Common myeloid progenitor, CD34-positive (primary cell): ENCODE results near the gene RAD9A.
"Not testable (repeated sequence)": the region's sequence is repeated elsewhere in the genome, so short reads cannot be mapped to it uniquely, and the experiment has no call there.

Experiments
- CTCF ChIA-PET: fragments of 350-600 bp; sonication (Branson Sonifier 250); formaldehyde crosslinking; loops from one replicate; lab custom pipeline; 2021; ENCODE audit warnings: antibody characterized with exemption; lab: Charles Lee
- POLR2A ChIA-PET: fragments of 350-600 bp; sonication (Branson Sonifier 250); formaldehyde crosslinking; loops from one replicate; lab custom pipeline; 2021; ENCODE audit warnings: antibody characterized with exemption; lab: Charles Lee
- DNase-seq, 3 donors: peaks; one replicate each; pipeline versions ENCODE4 v3.0.0 to v3.0.0-alpha.2; 2013
- H3K27ac ChIP-seq, 2 experiments: 1 replicate in 1 of 2; 2 replicates in 1 of 2; pipeline ENCODE4 v1.7.0; 2013; ENCODE audit warnings: inconsistent platforms in 2 of 2, low read length in 2 of 2, mild to moderate bottlenecking in 2 of 2, low read depth in 1 of 2, moderate library complexity in 1 of 2; ENCODE audit not compliant: severe bottlenecking in 2 of 2, insufficient read depth in 1 of 2, poor library complexity in 1 of 2
- H3K27me3 ChIP-seq, 5 experiments: replicated peaks in 2 of 5; 1 replicate in 3 of 5; 2 replicates in 2 of 5; pipeline versions ENCODE4 v1.6.1 to v1.7.0; 2013; ENCODE audit warnings: low read length in 4 of 5, mild to moderate bottlenecking in 2 of 5, moderate library complexity in 2 of 5, inconsistent platforms in 1 of 5; ENCODE audit not compliant: insufficient read depth in 5 of 5, control insufficient read depth in 4 of 5
- H3K36me3 ChIP-seq, 4 experiments: 1 replicate in 2 of 4; 2 replicates in 2 of 4; pipeline versions ENCODE4 v1.6.1 to v1.7.0; 2013; ENCODE audit warnings: low read length in 3 of 4, control low read depth in 1 of 4, mild to moderate bottlenecking in 1 of 4; ENCODE audit not compliant: control insufficient read depth in 4 of 4, insufficient read depth in 4 of 4
- H3K4me1 ChIP-seq, 4 experiments: 1 replicate in 3 of 4; 2 replicates in 1 of 4; pipeline versions ENCODE4 v1.6.1 to v1.7.1; 2013; ENCODE audit warnings: low read length in 3 of 4, mild to moderate bottlenecking in 3 of 4, control low read depth in 1 of 4, inconsistent platforms in 1 of 4, moderate library complexity in 1 of 4; ENCODE audit not compliant: control insufficient read depth in 4 of 4, insufficient read depth in 4 of 4; ENCODE audit errors: control extremely low read depth in 1 of 4
- H3K4me3 ChIP-seq, 7 experiments: 1 replicate in 4 of 7; 2 replicates in 3 of 7; pipeline versions ENCODE4 v1.5.1 to v1.7.0; 2013; ENCODE audit warnings: mild to moderate bottlenecking in 7 of 7, low read length in 6 of 7, moderate library complexity in 6 of 7, inconsistent platforms in 2 of 7, low read depth in 2 of 7, control low read depth in 1 of 7; ENCODE audit not compliant: insufficient read depth in 4 of 7, control insufficient read depth in 1 of 7; ENCODE audit errors: extremely low read depth in 1 of 7
- H3K9me3 ChIP-seq, 5 experiments: 1 replicate in 4 of 5; 2 replicates in 1 of 5; pipeline versions ENCODE4 v1.6.1 to v1.7.1; 2013; ENCODE audit warnings: low read length in 4 of 5, mild to moderate bottlenecking in 2 of 5, inconsistent platforms in 1 of 5, low read depth in 1 of 5, moderate library complexity in 1 of 5; ENCODE audit not compliant: control insufficient read depth in 4 of 5, insufficient read depth in 2 of 5; ENCODE audit errors: control extremely low read depth in 1 of 5
- WGBS: methylation state at CpG from one replicate; pipeline ENCODE4 v1.1.5; 2013; ENCODE audit not compliant: insufficient coverage; 5-methylcytosine and 5-hydroxymethylcytosine counted together

The RAD9A gene

GRCh38 chr11:67403085-67403484 lies 11.3 kb downstream of the RAD9A start:
- WGBS: 92% methylated on average over 8 of the region's 9 CpGs
- not testable (repeated sequence) for H3K9me3 ChIP-seq, H3K27me3 ChIP-seq, DNase-seq
- CTCF ChIA-PET: interaction anchor here (1.1 to 6.1 kb wide), 11 partner anchors 10 to 103 kb away, joined by 3 to 60 read pairs (median 11); partner anchors contain the start of genes CARNS1, PITPNM1, POLD4 and PTPRCAP
- Histone ChIP-seq H3K4me1 (peaks cover 10 to 90% (median 81%) of the 10 kb centered on the region in 4 experiments), H3K36me3 (peaks cover 3 to 53% (median 31%) of the 10 kb centered on the region in 4 experiments), H3K27ac (peak overlapping the region in 1 of 2 experiments; percentile 83), H3K4me3 (peak overlapping the region in 6 of 7 experiments; percentile 11 to 87 (median 64))
- POLR2A ChIA-PET: interaction anchor here (1.0 to 1.9 kb wide), 4 partner anchors 16 to 34 kb away, joined by 3 to 10 read pairs (median 3); partner anchors contain the start of gene RPS6KB2

GRCh38 chr11:67404515-67405195 lies 12.9 kb downstream of the RAD9A start:
- Histone ChIP-seq H3K4me1 (peaks cover 15 to 92% (median 90%) of the 10 kb centered on the region in 4 experiments), H3K27me3 (no peaks in the 10 kb centered on the region), H3K36me3 (peaks cover 0 to 43% (median 17%) of the 10 kb centered on the region in 4 experiments), H3K9me3 (no peaks in the 10 kb centered on the region), H3K4me3 (peak overlapping the region; percentile 51 to 87 (median 69)), H3K27ac (peak overlapping the region; percentile 64 to 83)
- no peak for DNase-seq
- 48% methylated on average over 10 of the region's 13 CpGs for WGBS
- ChIA-PET CTCF (interaction anchor here (0.6 to 6.1 kb wide), 9 partner anchors 9 to 133 kb away, joined by 3 to 60 read pairs (median 3); partner anchors contain the start of genes CARNS1, PTPRCAP and TMEM134), POLR2A (interaction anchor here (0.5 to 2.1 kb wide), 4 partner anchors 10 to 841 kb away, joined by 3 to 8 read pairs (median 4); partner anchors contain the start of gene RAD9A)

GRCh38 chr11:67405196-67405567 lies 13.4 kb downstream of the RAD9A start:
- POLR2A ChIA-PET: interaction anchor here (2.1 kb wide), 1 partner anchor 14 kb away, joined by 8 read pairs; the partner anchor contains the start of gene RAD9A
- H3K4me1 ChIP-seq: peaks cover 15 to 95% (median 93%) of the 10 kb centered on the region in 4 experiments
- CTCF ChIA-PET: interaction anchor here (1.3 to 6.1 kb wide), 3 partner anchors 13 to 32 kb away, joined by 3 to 60 read pairs (median 4); partner anchors contain the start of genes CARNS1 and PTPRCAP
- peak overlapping the region in 1 of 2 experiments; percentile 14 for H3K27ac ChIP-seq
- H3K27me3 ChIP-seq: no peaks in the 10 kb centered on the region
- 94% methylated on average over 6 of the region's 6 CpGs for WGBS
- peak overlapping the region in 5 of 7 experiments; percentile 60 to 87 (median 79) for H3K4me3 ChIP-seq
- DNase-seq: no peak
- H3K9me3 ChIP-seq: no peaks in the 10 kb centered on the region
- H3K36me3 ChIP-seq: peaks cover 0 to 40% (median 14%) of the 10 kb centered on the region in 4 experiments

- ChIA-PET CTCF (interaction anchor here (1.3 to 6.1 kb wide), 3 partner anchors 13 to 32 kb away, joined by 3 to 60 read pairs (median 4); partner anchors contain the start of genes CARNS1 and PTPRCAP), POLR2A (interaction anchor here (2.1 kb wide), 1 partner anchor 15 kb away, joined by 8 read pairs; the partner anchor contains the start of gene RAD9A)
These were observed 14.0 kb downstream of the RAD9A start for GRCh38 chr11:67405688-67406339.

GRCh38 chr11:67406420-67406968 lies 14.7 kb downstream of the RAD9A start:
- 96% methylated on average over 11 of the region's 18 CpGs for WGBS

More at GRCh38 chr11:67405688-67406339, 14.0 kb downstream of the RAD9A start:
- Histone ChIP-seq H3K4me3 (peak overlapping the region in 3 of 7 experiments; percentile 3 to 33 (median 28)), H3K36me3 (peaks cover 0 to 37% (median 11%) of the 10 kb centered on the region in 4 experiments), H3K27ac (peak overlapping the region in 1 of 2 experiments; percentile 61), H3K9me3 (no peaks in the 10 kb centered on the region), H3K4me1 (peaks cover 15 to 95% (median 93%) of the 10 kb centered on the region in 4 experiments), H3K27me3 (no peaks in the 10 kb centered on the region)
- WGBS: 98% methylated on average over 6 of the region's 9 CpGs
- no peak for DNase-seq

GRCh38 chr11:67406969-67407687 lies 15.3 kb downstream of the RAD9A start:
- Histone ChIP-seq H3K9me3 (no peaks in the 10 kb centered on the region), H3K4me1 (peaks cover 15 to 100% (median 98%) of the 10 kb centered on the region in 4 experiments), H3K27ac (peak overlapping the region in 1 of 2 experiments; percentile 34), H3K36me3 (peaks cover 0 to 37% (median 11%) of the 10 kb centered on the region in 4 experiments), H3K27me3 (no peaks in the 10 kb centered on the region), H3K4me3 (peak overlapping the region in 1 of 7 experiments; percentile 23)
- ChIA-PET POLR2A (no interaction called here), CTCF (interaction anchor here (0.6 to 3.4 kb wide), 3 partner anchors 12 to 1272 kb away, joined by 3 to 22 read pairs (median 3); no protein-coding TSS in a partner anchor)
- no peak for DNase-seq
- 76% methylated on average over 7 of the region's 12 CpGs for WGBS

More at GRCh38 chr11:67406420-67406968, 14.7 kb downstream of the RAD9A start:
- ChIA-PET CTCF (interaction anchor here (0.6 to 3.4 kb wide), 2 partner anchors 13 to 1271 kb away, joined by 3 to 22 read pairs; no protein-coding TSS in a partner anchor), POLR2A (no interaction called here)
- Histone ChIP-seq H3K4me3 (no peak overlapping the region), H3K27me3 (no peaks in the 10 kb centered on the region), H3K4me1 (peaks cover 15 to 96% (median 95%) of the 10 kb centered on the region in 4 experiments), H3K27ac (peak overlapping the region in 1 of 2 experiments; percentile 61), H3K36me3 (peaks cover 0 to 37% (median 11%) of the 10 kb centered on the region in 4 experiments), H3K9me3 (no peaks in the 10 kb centered on the region)
- no peak for DNase-seq
